K562 (cell line): ENCODE data around the gene MLX. TPM values are rescaled to one million over a fixed set of nuclear protein-coding genes. Genes with fewer than 3 reads are reported as not detected.

Source experiments
- ARHGAP35 ChIP-seq: fragments of 450-650 bp; IDR thresholded peaks from 2 replicates; pipeline ENCODE4 v1.6.1; 2018; ENCODE audit not compliant: partially characterized antibody
- ARID2 ChIP-seq: fragments of 450-650 bp; IDR thresholded peaks from 2 replicates; pipeline ENCODE4 v1.6.1; 2017; ENCODE audit warnings: antibody characterized with exemption, mild to moderate bottlenecking
- ATF7 ChIP-seq: fragments of 450-650 bp; IDR thresholded peaks from 2 replicates; pipeline ENCODE4 v1.7.1; 2014; ENCODE audit warnings: mild to moderate bottlenecking, moderate library complexity
- CBFA2T2 ChIP-seq: fragments of 450-650 bp; conservative IDR thresholded peaks from 2 replicates; pipeline ENCODE4 v1.6.1; 2017; ENCODE audit warnings: mild to moderate bottlenecking
- CC2D1A ChIP-seq: fragments of 450-650 bp; IDR thresholded peaks from 2 replicates; pipeline ENCODE4 v1.6.1; 2017; ENCODE audit warnings: mild to moderate bottlenecking
- CHD1 ChIP-seq: fragments of 200-600 bp; sonication (generic); IDR thresholded peaks from one replicate; pipeline ENCODE4 v1.6.1; 2012; ENCODE audit warnings: mild to moderate bottlenecking, moderate library complexity, low read length, inconsistent platforms
- EHMT2 ChIP-seq: fragments of 450-650 bp; IDR thresholded peaks from 2 replicates; pipeline ENCODE4 v1.6.1; 2018; ENCODE audit warnings: antibody characterized with exemption
- GTF2F1 ChIP-seq: IDR thresholded peaks from 2 replicates; pipeline ENCODE4 v1.6.1; 2011; ENCODE audit warnings: low read depth, low read length, improper control_type of control experiment
- MEF2A ChIP-seq: IDR thresholded peaks from 2 replicates; pipeline ENCODE4 v1.6.1; 2011; ENCODE audit warnings: low read depth, mild to moderate bottlenecking, low read length, moderate library complexity; ENCODE audit not compliant: control insufficient read depth
- NFRKB ChIP-seq: fragments of 450-650 bp; IDR thresholded peaks from 2 replicates; pipeline ENCODE4 v1.6.1; 2016; ENCODE audit warnings: low read depth
- NUFIP1 ChIP-seq: fragments of 450-650 bp; IDR thresholded peaks from 2 replicates; pipeline ENCODE4 v1.6.1; 2018; ENCODE audit not compliant: partially characterized antibody
- PHF20 ChIP-seq: fragments of 450-650 bp; IDR thresholded peaks from 2 replicates; pipeline ENCODE4 v1.6.1; 2018; ENCODE audit not compliant: partially characterized antibody
- RBM14 ChIP-seq: fragments of 200-400 bp; formaldehyde crosslinking; IDR thresholded peaks from 2 replicates; pipeline ENCODE4 v1.6.1; 2018; ENCODE audit warnings: low read depth, mild to moderate bottlenecking, low read length, moderate library complexity, borderline replicate concordance; ENCODE audit not compliant: insufficient read depth
- SMARCE1 ChIP-seq: fragments of 450-650 bp; IDR thresholded peaks from 2 replicates; pipeline ENCODE4 v1.7.1; 2016; ENCODE audit warnings: mild to moderate bottlenecking
- SPI1 ChIP-seq: IDR thresholded peaks from 2 replicates; pipeline ENCODE4 v1.6.1; 2011; ENCODE audit warnings: low read depth, low read length, control low read depth, borderline replicate concordance
- SREBF2 ChIP-seq: sonication (generic); formaldehyde crosslinking; IDR thresholded peaks from 2 replicates; pipeline ENCODE4 v1.4.0; 2020; ENCODE audit warnings: mild to moderate bottlenecking, missing genetic modification reagents
- STAG1 ChIP-seq: sonication (generic); formaldehyde crosslinking; IDR thresholded peaks from 2 replicates; pipeline ENCODE4 v1.5.0; 2020; ENCODE audit warnings: missing genetic modification reagents, borderline replicate concordance
- SUPT5H ChIP-seq: fragments of 450-650 bp; IDR thresholded peaks from 2 replicates; pipeline ENCODE4 v1.6.1; 2016
- WHSC1 ChIP-seq: IDR thresholded peaks from one replicate; pipeline ENCODE4 v1.6.1; 2012; ENCODE audit warnings: low read length, control low read depth, inconsistent platforms
- ZNF140 ChIP-seq: fragments of 250-450 bp; sonication (Bioruptor Pico); IDR thresholded peaks from 2 replicates; pipeline ENCODE4 v1.8.0; 2021; ENCODE audit warnings: moderate library complexity, mild to moderate bottlenecking, inconsistent platforms
- ZSCAN29 ChIP-seq: fragments of 450-650 bp; IDR thresholded peaks from 2 replicates; pipeline ENCODE4 v1.6.1; 2017
- polyA plus RNA-seq, 8 experiments: library from polyadenylated mRNA; depleted of rRNA in 4 of 8; stranded (reverse) in 5 of 8; unstranded in 3 of 8; fragments of >200 nt; fragmentation: Nextera tagmentation in 2 of 8; fragmentation: Illumina TruSeq in 1 of 8; extraction: Ambion mirVana in 2 of 8; extraction: Trizol in 1 of 8; gene quantifications; 2 replicates each; pipeline versions ENCODE4 v1.2.1 to v1.2.3, GENCODE V29; 2011 to 2014; ENCODE audit warnings: inconsistent platforms in 1 of 8, missing spikeins in 1 of 8
- total RNA-seq, 7 experiments: library from RNA; depleted of rRNA in 6 of 7; stranded (reverse); fragments of >200 nt in 6 of 7; fragmentation: Illumina TruSeq in 2 of 7; extraction: Trizol in 2 of 7; gene quantifications; 2 replicates each; pipeline versions ENCODE4 v1.2.1 to v1.2.3, GENCODE V29; 2011 to 2021; ENCODE audit warnings: low replicate concordance in 1 of 7
- TF ChIP-seq, protein P1 (sequence below), 3 experiments: IDR thresholded peaks in 2 of 3; conservative IDR thresholded peaks in 1 of 3; 2 replicates each; pipeline ENCODE4 v1.5.1; 2011 to 2012; ENCODE audit warnings: low read length in 3 of 3, mild to moderate bottlenecking in 3 of 3, control low read depth in 2 of 3, improper control_type of control experiment in 1 of 3, inconsistent platforms in 1 of 3, low read depth in 1 of 3, mixed read lengths in 1 of 3, moderate library complexity in 1 of 3; ENCODE audit not compliant: insufficient read depth in 2 of 3
- TF ChIP-seq, protein P2 (sequence below): IDR thresholded peaks from 2 replicates; pipeline ENCODE4 v1.6.1; 2011; ENCODE audit not compliant: insufficient read length; ENCODE audit errors: extremely low read depth
- TF ChIP-seq, protein P3 (sequence below): fragments of 450-650 bp; formaldehyde crosslinking; IDR thresholded peaks from 2 replicates; pipeline ENCODE4 v1.4.0; 2022; ENCODE audit warnings: missing genetic modification characterization
- TF ChIP-seq, protein P4 (sequence below), 2 experiments: IDR thresholded peaks; 2 replicates each; pipeline ENCODE4 v1.6.1; 2011; ENCODE audit warnings: borderline replicate concordance in 1 of 2, control low read depth in 1 of 2, low read depth in 1 of 2, low read length in 1 of 2, mild to moderate bottlenecking in 1 of 2, mixed read lengths in 1 of 2, moderate library complexity in 1 of 2; ENCODE audit not compliant: insufficient read depth in 1 of 2, insufficient read length in 1 of 2, poor library complexity in 1 of 2, severe bottlenecking in 1 of 2; ENCODE audit errors: extremely low read depth in 1 of 2
- TF ChIP-seq, protein P5 (sequence below): fragments of 450-650 bp; IDR thresholded peaks from one replicate; pipeline ENCODE4 v1.6.1; 2018; ENCODE audit warnings: mild to moderate bottlenecking, moderate library complexity; ENCODE audit not compliant: partially characterized antibody

Gene MLX
- total and polyA plus RNA-seq, 9 of the 15 experiments (the other 6 are each of a cell fraction or from before 2014, with no cell fraction given), result 42.9 to 100 (median 58.9) TPM

DNA sequence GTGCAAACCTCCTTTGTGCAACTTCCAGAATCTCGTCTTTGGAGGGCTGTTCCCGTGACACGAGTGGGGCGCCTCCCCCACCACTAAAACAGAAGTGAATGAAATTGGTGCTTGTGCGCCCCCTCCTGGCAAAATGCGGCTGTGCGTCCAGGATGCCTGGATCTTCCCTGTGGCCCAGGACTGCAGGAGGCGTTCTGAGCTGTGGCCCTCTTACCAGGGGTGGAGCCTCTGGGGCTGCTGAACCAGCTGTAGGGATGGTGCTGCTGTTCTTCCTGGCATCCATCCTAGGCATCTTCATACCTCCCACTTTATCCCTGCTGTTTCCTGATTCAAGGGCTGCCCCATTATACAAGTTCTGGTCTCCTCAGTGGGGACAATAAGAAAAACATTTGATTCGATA lies 49.4 kb upstream of the MLX start (continued):
- TF ChIP-seq, protein P1, sequence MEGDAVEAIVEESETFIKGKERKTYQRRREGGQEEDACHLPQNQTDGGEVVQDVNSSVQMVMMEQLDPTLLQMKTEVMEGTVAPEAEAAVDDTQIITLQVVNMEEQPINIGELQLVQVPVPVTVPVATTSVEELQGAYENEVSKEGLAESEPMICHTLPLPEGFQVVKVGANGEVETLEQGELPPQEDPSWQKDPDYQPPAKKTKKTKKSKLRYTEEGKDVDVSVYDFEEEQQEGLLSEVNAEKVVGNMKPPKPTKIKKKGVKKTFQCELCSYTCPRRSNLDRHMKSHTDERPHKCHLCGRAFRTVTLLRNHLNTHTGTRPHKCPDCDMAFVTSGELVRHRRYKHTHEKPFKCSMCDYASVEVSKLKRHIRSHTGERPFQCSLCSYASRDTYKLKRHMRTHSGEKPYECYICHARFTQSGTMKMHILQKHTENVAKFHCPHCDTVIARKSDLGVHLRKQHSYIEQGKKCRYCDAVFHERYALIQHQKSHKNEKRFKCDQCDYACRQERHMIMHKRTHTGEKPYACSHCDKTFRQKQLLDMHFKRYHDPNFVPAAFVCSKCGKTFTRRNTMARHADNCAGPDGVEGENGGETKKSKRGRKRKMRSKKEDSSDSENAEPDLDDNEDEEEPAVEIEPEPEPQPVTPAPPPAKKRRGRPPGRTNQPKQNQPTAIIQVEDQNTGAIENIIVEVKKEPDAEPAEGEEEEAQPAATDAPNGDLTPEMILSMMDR (IDR thresholded peaks at IDR 0.05 in 2 of 3, conservative IDR thresholded peaks at IDR 0.05 in 1 of 3; ENCODE audit: insufficient read depth in 2 of 3, low read depth in 1 of 3, low read length in 3 of 3), result peak; percentile 98
- TF ChIP-seq NUFIP1 (no peak), EHMT2 (no peak), RBM14 (no peak), ARHGAP35 (no peak), ZSCAN29 (peak; percentile 36; the same call in 1 of the 2 replicates), CBFA2T2 (no peak), ZNF140 (no peak), SUPT5H (no peak), GTF2F1 (no peak), ATF7 (peak; percentile 53; the same call in 1 of the 2 replicates), CHD1 (no peak), MEF2A (no peak), SREBF2 (CRISPR knock-in tag) (no peak), ARID2 (no peak), PHF20 (no peak), NFRKB (no peak), SMARCE1 (0 out of 2 replicates have a peak, but pooled peaks have one; percentile 10), STAG1 (CRISPR knock-in tag) (peak; percentile 51; the same call in 1 of the 2 replicates), SPI1 (peak; percentile 65), CC2D1A (no peak), WHSC1 (no peak)
- TF ChIP-seq, protein P2, sequence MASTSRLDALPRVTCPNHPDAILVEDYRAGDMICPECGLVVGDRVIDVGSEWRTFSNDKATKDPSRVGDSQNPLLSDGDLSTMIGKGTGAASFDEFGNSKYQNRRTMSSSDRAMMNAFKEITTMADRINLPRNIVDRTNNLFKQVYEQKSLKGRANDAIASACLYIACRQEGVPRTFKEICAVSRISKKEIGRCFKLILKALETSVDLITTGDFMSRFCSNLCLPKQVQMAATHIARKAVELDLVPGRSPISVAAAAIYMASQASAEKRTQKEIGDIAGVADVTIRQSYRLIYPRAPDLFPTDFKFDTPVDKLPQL, result no peak
- TF ChIP-seq, protein P3, sequence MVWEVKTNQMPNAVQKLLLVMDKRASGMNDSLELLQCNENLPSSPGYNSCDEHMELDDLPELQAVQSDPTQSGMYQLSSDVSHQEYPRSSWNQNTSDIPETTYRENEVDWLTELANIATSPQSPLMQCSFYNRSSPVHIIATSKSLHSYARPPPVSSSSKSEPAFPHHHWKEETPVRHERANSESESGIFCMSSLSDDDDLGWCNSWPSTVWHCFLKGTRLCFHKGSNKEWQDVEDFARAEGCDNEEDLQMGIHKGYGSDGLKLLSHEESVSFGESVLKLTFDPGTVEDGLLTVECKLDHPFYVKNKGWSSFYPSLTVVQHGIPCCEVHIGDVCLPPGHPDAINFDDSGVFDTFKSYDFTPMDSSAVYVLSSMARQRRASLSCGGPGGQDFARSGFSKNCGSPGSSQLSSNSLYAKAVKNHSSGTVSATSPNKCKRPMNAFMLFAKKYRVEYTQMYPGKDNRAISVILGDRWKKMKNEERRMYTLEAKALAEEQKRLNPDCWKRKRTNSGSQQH (CRISPR knock-in tag), result no peak
- TF ChIP-seq, protein P4, sequence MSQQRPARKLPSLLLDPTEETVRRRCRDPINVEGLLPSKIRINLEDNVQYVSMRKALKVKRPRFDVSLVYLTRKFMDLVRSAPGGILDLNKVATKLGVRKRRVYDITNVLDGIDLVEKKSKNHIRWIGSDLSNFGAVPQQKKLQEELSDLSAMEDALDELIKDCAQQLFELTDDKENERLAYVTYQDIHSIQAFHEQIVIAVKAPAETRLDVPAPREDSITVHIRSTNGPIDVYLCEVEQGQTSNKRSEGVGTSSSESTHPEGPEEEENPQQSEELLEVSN (IDR thresholded peaks at IDR 0.05; ENCODE audit: borderline replicate concordance in 1 of 2, extremely low read depth in 1 of 2, insufficient read depth in 1 of 2, insufficient read length in 1 of 2, low read depth in 1 of 2, low read length in 1 of 2, poor library complexity in 1 of 2, severe bottlenecking in 1 of 2), result no peak
- TF ChIP-seq, protein P5, sequence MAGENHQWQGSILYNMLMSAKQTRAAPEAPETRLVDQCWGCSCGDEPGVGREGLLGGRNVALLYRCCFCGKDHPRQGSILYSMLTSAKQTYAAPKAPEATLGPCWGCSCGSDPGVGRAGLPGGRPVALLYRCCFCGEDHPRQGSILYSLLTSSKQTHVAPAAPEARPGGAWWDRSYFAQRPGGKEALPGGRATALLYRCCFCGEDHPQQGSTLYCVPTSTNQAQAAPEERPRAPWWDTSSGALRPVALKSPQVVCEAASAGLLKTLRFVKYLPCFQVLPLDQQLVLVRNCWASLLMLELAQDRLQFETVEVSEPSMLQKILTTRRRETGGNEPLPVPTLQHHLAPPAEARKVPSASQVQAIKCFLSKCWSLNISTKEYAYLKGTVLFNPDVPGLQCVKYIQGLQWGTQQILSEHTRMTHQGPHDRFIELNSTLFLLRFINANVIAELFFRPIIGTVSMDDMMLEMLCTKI, result no peak
